ENCODE results near the gene SRD5A1.
"Not testable (repeated sequence)": the region's sequence is repeated elsewhere in the genome, so short reads cannot be mapped to it uniquely, and the experiment has no call there.

DNA sequence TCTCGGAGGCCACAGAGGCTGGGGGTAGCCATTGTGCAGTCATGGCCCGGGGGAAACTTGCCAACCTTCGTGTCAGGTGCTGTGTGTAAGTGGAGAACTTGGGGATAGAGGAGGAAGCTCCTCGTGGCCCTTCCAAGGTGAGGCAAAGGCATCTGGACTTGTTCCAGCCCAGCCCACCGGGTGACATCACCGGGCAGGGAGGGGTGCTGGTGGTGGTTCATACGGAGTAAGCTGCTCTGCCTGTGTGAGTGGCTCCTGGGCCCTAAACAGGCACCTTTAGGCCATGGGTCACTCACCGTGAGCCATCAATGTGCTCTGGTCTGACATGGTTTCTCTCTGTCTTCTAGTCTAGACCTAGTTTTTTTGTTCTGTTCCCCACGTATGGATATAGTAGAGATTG lies 35.5 kb downstream of the SRD5A1 start:
- not testable (repeated sequence) for TF ChIP-seq TOX (CRISPR knock-in tag; IDR thresholded peaks at IDR 0.05; ENCODE audit: borderline replicate concordance); PATZ1 (CRISPR knock-in tag; IDR thresholded peaks at IDR 0.05; ENCODE audit: borderline replicate concordance); ZFP3 (CRISPR knock-in tag; IDR thresholded peaks at IDR 0.05); OSR1 (CRISPR knock-in tag; IDR thresholded peaks at IDR 0.05); ZFP30 (CRISPR knock-in tag; IDR thresholded peaks at IDR 0.05); ZC3H10 (CRISPR knock-in tag; IDR thresholded peaks at IDR 0.05); ZNF8 (CRISPR knock-in tag; IDR thresholded peaks at IDR 0.05); ARNTL (CRISPR knock-in tag; IDR thresholded peaks at IDR 0.05; ENCODE audit: borderline replicate concordance, low read depth); RARB (CRISPR knock-in tag; IDR thresholded peaks at IDR 0.05); CSDC2 (CRISPR knock-in tag; IDR thresholded peaks at IDR 0.05)
- TF ChIP-seq, protein P1, sequence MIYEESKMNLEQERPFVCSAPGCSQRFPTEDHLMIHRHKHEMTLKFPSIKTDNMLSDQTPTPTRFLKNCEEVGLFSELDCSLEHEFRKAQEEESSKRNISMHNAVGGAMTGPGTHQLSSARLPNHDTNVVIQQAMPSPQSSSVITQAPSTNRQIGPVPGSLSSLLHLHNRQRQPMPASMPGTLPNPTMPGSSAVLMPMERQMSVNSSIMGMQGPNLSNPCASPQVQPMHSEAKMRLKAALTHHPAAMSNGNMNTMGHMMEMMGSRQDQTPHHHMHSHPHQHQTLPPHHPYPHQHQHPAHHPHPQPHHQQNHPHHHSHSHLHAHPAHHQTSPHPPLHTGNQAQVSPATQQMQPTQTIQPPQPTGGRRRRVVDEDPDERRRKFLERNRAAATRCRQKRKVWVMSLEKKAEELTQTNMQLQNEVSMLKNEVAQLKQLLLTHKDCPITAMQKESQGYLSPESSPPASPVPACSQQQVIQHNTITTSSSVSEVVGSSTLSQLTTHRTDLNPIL (CRISPR knock-in tag; IDR thresholded peaks at IDR 0.05; ENCODE audit: low read depth), result not testable (repeated sequence)

Measured in SK-N-SH treated with all-trans-retinoic acid at 6 μM for 48 hours (cell line).